ENCODE results near the gene HOXB3.
"Not testable (repeated sequence)": the region's sequence is repeated elsewhere in the genome, so short reads cannot be mapped to it uniquely, and the experiment has no call there.

HOXB3 gene

DNA sequence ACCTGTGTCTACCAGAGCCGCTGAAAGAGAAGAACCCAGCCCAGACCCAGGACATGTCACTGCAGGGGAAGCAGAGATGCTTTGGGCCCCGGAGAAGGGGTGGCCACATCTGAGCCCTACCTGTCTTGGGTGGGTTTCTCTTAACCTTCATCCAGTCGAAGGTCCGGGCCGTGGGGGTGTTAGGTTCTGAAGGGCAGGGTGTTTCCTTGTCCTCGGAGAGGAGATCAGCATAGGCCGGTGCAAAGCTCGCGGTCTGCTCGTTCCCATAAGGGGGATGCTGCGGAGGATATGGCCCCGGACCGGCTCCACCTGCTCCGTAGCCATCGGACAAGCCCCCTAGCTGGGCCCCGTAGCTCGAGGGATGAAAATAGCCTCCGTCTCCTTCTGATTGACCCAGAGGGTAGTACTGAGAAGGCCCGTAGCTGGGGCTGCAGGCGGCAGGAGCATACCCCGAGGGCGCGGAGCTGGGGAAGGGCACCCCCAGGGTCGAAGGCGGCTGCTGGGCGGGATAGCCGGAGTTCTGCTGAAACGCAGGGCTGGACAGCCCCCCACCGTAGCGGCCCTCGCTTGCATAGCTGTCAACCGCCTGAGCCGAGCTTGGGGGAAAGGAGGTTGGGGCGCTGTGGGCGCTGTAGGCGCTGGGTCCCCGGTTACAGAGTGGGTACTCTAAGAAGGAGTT lies 59.7 kb downstream of the HOXB3 start:
- no peak for DNase-seq

DNA sequence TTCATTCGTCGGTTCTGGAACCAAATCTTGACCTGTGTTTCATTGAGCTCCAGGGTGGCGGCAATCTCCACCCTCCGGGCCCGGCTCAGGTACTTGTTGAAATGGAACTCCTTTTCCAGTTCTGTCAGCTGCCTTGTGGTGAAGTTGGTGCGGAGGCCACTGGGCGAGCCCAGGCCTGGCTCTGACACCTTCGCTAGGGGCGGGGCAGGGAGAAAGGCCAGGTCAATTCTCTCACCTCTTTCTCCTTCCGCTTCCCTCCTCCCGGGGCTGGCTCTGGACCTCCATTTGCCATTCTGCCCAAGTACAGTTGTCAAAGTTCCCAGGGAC lies 60.4 kb downstream of the HOXB3 start:
- no peak for DNase-seq

DNA sequence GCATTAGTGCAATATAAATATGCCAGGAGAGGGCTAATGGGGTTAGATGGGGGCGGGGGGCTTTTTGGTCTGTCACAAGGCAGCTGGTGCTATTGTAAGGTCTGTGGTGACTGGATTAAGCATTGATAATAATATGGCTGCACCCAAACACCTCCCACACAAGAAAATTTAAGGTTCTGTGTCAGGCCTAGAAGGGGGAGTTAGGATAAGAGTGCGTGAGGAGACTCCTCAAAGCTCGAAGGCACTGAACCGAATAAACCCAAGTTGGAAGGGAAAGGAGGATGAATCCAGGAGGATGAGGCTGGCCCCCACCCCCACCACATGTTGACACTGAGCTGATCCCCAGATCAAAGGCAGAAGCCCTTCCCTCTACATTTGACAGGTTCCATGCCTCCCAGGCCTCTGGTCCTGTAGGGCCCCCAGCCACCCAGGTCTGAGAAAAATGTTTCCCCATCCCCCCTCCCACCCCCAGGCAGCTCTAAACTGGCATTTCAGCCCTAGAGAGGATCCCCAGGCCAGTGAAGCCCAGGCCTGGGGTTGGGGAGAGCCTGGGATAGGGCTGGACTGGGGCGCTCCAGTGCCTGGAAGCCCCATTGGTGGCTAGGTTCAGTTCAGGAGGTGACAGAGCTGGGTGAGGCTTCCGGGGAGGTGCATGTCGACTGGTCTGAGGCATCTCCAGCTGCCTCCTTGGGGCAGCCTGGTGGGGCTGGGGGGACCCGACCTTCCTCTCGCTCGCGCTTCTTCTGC lies 60.9 kb downstream of the HOXB3 start:
- DNase-seq = no peak

DNA sequence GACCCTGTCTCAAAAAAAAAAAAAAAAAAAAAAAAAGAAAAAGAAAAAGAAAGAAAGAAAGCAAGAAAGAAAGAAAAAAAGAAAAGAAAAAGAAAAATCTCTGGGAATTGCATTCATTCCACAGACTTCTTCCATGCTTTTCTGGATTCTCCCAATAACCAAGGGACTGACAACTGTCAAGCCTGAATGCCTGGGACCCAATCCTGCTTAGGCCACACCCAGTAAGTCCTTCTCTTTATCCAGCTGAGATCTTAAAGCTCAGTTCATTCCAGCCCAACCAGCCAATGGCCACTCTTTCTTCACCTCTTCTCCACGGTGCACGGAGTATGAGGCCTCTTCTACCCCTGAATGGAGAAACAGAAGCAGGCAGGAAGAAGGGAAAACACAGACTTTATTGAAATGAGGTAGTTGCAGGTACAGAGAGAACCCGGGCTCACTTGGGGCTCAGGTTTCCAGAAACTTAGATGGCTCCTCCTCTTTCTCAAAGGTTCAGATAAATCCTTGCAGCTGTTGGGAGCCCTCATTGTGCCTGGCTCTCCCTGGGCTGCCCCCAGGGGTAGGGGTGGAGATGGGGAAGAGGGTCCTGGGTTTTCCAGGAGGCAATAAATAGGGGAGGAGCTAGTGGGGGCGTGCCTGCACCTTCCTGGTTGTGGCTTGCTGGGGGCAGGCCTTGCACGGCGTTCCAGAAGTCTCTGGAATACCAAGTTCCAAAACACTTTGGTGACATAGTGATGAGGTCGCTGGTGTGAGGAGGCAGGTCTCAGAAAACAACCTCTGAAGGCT lies 61.7 kb downstream of the HOXB3 start:
- no peak for DNase-seq

DNA sequence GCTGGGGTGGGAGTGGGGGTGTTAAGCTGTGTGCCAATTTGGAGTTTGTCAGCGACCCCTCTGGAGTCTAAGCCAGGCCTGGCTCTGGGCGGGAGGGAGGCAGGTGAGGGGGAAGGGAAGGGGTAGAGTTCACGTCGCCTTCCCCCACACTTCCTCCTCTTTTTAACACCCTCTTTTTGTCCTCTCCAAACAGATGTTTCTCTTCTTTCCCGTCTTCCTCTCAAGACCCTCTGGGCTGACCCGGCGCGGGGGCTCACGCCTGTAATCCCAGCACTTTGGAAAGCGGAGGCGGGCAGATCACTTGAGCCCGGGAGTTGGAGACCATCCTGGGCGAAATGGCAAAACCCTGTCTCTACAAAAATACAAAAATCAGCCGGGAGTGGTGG lies 62.5 kb downstream of the HOXB3 start:
- no peak for DNase-seq

DNA sequence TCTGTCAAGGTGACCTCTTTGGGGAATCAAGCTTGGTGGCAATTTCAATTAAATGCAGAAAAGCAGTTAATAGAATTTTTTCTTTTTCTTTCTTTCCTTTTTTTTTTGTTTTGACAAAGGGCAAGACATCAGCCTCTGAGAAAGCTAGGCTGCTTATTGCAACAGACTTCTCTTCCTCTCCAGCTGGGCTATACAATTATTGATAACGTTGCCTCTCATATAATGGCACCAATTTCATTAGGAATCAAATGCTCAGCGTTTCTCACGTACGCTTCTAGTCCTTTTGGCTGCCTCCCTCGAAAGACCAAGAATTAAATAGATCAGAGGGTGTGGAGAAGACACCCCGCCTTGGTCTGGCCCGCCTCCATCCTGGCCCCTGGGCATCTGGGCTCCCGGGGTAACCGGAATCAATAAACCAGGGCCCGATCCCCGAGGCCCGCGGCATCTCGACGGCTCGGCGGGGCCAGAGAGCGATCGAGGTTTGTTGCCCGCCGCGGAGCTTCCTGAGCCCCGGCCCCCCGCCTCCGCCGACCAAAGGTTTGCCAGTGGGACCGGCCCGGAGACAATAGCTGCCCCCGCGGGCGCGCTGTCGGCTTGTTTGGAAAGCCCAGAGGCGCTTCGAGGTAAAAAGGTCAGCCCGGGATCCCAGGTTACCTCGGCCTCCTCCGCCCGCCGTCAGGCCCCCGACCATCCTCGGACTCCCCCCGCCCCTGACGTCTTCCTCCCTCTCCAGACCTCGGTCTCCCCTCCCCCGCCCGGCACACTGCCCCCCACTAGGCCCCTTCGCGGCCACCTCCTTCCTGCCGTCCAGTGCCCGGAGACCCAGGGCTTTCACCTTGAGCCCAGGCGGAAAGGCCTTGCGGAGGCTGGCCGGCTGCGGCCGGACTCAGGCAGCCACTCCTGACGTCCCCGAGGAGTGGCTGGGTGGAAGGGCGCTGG lies 63.2 kb downstream of the HOXB3 start:
- no peak for DNase-seq

DNA sequence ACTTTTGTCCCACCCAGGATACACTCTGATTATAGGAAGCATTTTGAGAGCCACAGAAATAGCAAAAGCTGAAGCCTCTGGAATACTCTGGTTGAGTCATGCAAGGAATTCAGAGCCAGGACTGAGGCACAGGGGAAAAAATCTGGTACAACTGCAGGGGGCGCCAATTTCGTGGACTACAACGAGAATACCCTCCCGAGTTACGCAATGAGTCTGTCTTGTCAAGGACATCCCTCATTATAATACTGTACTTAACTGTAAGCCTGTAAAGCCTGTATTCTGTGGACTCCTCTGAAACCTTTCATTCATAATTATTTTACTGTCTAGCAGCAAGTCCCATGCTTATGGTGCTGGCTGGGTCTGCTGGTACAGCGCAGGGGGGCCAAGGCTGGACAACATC lies 67.0 kb downstream of the HOXB3 start:
- DNase-seq = no peak

DNA sequence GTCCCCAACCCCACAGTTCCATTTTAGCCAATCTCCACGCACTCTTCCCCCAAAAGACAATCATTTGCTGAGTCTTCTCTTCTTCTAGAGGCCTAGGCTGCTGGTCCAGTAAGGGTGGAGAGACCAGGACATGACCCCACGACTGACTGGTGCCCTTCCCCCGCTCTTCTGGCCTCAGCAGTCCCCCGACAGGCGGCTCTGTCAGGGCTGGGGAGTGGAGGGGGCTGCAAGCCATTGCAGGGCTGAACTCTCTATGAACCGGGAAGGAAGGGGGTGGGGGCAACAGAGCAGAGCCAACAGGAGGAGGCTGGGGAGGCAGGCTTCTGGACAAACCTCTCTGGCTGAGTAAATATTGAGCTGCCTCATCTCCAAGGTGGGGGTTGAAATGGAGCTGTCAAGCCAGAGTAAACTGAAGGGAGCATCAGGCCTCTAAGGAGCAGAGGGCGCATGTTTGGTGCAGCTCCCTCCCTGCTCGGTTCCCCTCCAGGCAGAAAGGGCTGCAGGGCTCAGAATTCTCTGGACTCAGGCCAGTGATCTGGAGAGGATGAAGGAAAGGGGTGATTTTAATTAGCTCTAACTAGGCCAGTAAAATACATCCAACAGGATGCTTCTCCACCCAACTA lies 67.9 kb downstream of the HOXB3 start:
- no peak for DNase-seq

DNA sequence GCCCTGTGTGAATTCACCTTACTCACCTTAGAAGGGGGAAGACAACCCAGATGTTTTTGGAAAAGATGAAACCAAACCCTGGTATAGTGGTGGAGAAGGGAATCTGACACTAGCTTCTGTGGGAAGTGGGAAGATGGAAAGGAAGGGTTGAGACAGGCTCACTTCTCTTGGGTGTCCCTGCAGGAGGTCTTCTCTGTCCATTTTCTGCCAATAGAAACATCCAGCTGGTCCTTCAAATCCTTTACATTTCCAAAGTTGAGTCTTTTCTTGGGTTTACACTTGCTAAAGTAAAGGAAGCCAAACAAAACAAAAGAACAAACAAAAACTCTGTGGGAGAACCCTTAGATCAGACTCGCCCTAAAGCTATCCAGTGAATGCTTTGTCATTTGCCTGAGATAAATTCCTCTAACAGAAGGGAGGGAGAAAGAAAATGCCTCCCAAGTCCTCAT lies 69.4 kb downstream of the HOXB3 start:
- DNase-seq = no peak

DNA sequence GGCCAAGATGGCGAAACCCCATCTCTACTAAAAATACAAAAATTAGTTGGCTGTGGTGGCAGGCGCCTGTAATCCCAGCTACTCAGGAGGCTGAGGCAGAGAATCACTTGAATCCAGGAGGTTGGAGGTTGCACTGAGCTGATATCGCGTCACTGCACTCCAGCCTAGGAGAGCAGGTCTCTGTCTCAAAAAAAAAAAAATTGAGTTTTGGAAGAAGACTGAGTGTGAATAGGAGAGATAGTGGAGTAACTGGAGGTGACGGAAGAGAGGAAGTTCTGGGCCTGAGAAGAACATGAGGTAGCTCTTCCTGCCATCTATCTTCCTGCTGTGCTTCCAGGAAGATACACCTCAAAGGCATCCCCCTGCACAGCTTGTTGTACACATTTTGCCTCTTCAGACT lies 70.6 kb downstream of the HOXB3 start:
- no peak for DNase-seq

DNA sequence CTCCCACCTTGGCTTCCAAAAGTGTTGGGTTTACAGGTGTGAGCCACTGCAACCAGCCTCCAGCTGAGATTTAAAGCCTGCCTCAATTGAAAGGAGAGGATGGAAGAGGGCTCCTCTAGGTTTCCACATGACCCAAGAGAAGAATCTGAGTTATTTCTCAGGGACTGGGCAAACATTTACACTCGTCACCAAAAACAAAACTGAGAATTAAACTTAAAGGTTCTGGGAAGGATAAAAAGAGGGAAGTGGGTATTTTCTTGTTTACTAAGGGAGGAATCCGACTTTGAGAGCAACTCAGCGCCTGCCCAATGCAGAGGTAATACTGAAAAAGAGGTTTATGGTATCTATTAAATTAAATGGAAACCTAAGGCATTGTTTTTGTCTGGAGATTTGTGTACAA lies 72.6 kb downstream of the HOXB3 start:
- DNase-seq = no peak

DNA sequence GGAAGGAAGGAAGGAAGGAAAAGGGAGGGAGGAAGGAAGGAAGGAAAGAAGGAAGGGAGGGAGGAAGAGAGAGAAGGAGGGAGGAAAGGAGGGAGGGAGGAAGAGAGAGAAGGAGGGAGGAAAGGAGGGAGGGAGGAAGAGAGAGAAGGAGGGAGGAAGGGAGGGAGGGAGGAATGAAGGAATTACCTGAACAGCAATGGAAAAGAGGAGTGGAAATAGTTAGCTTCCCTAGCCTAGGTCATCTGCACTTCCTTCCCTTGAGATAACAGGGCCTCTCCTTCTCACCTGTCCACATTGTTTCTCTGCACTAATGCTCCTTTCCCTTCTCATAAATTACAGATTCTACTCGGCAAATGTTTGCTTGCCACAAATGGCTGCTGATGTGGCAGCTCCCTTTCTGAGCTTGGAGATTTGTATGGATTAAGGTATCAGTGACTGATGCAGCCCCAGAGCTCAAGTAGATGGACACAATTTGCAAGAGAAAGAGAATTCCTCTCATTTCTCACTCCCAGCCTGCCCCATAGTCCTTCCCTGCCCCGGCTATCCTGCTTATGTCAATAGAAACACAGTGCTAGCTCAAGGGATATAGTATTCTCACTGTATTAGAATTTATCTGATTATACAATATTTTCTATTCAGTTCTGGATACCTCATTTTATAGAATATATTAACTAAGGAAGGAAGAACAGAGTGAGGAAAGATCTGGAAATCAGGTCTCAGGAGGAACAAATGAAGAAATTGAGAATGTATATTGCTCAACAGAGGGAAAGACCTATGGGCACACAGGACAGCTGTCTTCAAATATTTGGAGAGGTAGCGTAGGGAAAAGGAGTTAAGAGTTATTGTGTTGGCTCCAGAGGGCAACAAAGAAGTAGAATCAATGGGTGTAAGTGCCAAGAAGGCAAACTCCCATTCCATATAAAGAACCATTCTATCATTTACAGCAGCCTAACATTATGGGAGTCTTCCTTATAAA lies 73.8 kb downstream of the HOXB3 start:
- DNase-seq = no peak

DNA sequence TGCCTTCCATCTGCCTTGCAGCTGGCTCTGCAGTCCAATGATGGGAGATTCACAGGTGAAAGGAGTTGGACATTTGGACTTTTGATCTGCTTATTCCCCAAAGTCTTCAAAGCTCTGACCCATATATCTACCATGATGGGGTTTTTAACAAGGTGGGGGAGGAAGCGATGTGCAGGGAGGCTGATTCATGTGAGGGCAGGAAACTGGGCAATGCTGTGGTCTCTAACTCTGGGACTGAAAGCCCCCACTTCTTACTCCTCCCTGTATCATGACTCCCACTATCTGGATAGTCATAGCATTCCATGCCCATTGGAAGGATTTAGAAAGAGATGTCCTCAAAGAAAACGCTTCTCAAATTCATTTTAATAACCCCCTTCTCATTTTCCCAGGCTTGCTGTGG lies 75.6 kb downstream of the HOXB3 start:
- no peak for DNase-seq

DNA sequence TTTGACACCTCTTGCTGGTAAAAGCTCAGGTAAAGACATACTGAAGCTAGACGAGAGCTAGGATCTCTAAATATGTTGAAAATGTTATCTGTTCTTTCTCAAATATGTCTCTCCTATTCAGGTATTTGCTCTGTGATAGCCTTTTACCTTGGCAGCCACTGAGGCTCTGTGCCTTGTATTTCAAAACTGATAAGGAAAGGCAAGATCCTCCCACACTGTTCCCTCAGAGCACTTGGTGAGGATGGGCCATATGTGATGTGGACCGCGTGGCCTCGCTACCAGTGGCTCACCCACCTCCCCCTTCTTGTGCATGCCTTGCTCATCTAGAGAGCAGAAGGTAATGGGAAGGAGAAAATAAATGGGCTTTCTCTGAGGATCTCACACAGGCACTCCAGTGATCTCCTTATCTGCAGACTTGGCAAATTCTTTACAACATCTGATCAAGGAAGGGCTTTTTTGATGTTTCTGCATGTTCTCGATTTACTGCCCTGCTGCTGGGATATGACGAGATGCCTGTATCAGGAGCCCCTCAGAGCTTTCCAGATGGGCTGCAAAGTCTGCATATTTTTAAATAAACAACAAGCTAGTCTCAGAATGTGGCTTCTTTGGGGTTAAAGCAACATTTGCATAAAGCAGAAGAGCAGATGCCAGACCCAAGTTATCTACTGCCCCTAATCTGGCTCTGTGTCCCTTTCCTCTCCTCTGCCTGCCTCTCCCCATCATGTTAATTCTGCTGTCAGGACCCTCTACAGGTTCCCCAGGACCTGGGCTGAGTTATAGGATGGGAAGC lies 76.2 kb downstream of the HOXB3 start:
- DNase-seq = no peak

DNA sequence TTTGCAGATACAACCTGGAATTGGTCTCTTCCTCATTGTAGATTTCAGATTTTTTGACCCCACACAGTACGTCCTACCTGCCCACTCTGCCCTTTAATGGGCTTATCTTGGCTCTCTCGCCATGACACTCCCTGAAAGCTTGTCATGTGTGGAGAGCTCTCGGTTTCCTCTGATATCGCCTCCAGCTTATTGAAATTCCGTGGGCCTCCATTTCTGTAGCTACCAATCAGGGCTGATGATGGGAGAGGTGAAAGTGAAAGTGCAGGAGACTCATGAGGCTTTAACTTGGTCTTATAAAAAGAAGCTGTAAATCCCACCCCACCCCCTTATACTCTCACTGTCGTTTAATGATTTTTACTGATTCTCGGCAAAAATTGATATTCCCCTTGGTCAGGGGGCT lies 76.9 kb downstream of the HOXB3 start:
- DNase-seq = no peak

DNA sequence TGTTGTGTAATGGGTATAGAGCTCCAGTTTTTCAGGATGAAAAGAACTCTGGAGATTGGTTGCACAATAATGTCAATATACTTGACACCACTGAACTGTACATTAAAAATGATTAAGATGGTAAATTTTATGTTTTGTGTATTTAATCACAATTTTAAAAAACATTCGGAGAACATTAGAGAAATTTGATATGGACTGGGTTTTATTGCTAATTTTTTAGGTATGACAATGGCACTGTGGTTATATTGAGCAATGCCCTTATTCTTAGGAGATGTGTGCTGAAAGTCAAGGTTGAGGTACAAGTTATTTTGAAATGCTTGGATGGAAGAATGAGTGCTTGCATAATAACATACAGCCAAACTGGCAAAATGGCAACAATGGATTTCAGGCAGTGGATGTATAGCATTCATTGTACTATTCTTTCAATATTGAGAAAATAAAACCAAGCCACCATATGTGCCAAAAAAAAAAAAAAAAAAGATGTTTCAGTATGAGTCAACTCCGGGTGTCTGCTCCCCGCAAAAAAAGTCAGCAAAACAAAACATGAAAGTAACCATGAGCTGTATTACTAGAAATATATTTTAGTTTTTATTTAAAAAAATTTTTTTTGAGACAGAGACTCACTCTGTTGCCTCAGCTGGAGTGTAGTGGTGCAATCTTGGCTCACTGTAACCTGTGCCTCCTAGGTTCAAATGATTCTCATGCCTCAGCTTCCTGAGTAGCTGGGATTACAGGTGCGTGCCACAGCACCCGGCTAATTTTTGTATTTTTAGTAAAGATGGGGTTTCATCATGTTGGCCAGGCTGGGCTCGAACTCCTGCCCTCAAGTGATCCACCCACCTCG lies 79.1 kb downstream of the HOXB3 start:
- DNase-seq = no peak

DNA sequence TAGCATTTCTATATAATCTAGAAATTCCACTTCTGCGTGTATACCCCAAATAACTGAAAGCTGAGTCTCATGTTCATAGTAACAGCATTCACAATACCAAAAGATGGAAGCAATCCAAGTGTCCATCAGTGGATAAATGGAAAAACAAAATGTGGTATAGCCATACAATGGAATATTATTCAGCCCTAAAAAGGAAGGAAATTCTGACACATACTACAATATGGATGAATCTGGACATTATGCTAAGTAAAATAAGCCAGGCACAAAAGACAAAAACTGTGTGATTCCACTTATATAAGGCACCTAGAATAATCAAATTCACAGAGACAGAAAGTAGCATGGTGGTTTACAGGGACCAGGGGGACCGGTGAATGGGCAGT lies 79.7 kb downstream of the HOXB3 start:
- no peak for DNase-seq

DNA sequence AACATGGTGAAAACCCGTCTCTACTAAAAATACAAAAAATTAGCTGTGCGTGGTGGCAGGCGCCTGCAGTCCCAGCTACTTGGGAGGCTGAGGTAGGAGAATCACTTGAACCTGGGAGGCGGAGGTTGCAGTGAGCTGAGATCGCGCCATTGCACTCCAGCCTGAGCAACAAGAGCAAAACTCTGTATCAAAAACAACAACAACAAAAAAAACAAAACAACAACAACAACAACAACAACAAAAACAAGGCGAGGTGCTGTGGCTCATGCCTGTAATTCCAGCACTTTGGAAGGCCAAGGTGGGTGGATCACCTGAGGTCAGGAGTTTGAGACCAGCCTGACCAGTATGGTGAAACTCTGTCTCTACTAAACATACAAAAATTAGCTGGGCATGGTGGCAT lies 80.3 kb downstream of the HOXB3 start:
- not testable (repeated sequence) for DNase-seq

Data from amygdala (tissue), 56 donors.